ENCODE data around the gene SHPK. TPM values are rescaled to one million over a fixed set of nuclear protein-coding genes. Genes with fewer than 3 reads are reported as not detected.

SHPK gene
- total RNA-seq, 1 donor from 2014 or later = 22.1 TPM

GRCh38 chr17:3641717-3642486, 5.9 kb upstream of the SHPK start:
- TF ChIP-seq CTCF (conservative IDR thresholded peaks at IDR 0.05) = no peak
- Mint-ChIP-seq H3K27ac (no peak overlapping the region), H3K27me3 (no peaks in the 10 kb centered on the region), H3K4me3 (no peak overlapping the region), H3K36me3 (peaks cover 5% of the 10 kb centered on the region), H3K4me1 (ENCODE audit: unreplicated experiment) (peaks cover 16% of the 10 kb centered on the region), H3K9me3 (no peaks in the 10 kb centered on the region)
- no peak for DNase-seq (ENCODE audit: extremely low spot score, unreplicated experiment)

- no peak for DNase-seq (ENCODE audit: extremely low spot score, unreplicated experiment)
- H3K27me3 Mint-ChIP-seq = no peaks in the 10 kb centered on the region
- no peak overlapping the region for H3K27ac Mint-ChIP-seq
- TF ChIP-seq CTCF (conservative IDR thresholded peaks at IDR 0.05) = no peak
- no peak overlapping the region for H3K4me3 Mint-ChIP-seq
- H3K36me3 Mint-ChIP-seq = peaks cover 5% of the 10 kb centered on the region
- H3K9me3 Mint-ChIP-seq = no peaks in the 10 kb centered on the region
- H3K4me1 Mint-ChIP-seq (ENCODE audit: unreplicated experiment) = peaks cover 16% of the 10 kb centered on the region
Observed at GRCh38 chr17:3641014-3641413, 5.0 kb upstream of the SHPK start.

GRCh38 chr17:3639981-3640596, 4.0 kb upstream of the SHPK start:
- no peaks in the 10 kb centered on the region for H3K9me3 Mint-ChIP-seq
- peaks cover 5% of the 10 kb centered on the region for H3K36me3 Mint-ChIP-seq
- peak overlapping the region; percentile 71 for H3K27ac Mint-ChIP-seq
- TF ChIP-seq CTCF (conservative IDR thresholded peaks at IDR 0.05) = no peak
- H3K4me3 Mint-ChIP-seq = peak overlapping the region; percentile 77
- no peaks in the 10 kb centered on the region for H3K27me3 Mint-ChIP-seq
- peaks cover 16% of the 10 kb centered on the region for H3K4me1 Mint-ChIP-seq (ENCODE audit: unreplicated experiment)
- DNase-seq (ENCODE audit: extremely low spot score, unreplicated experiment) = no peak

- no peak for TF ChIP-seq CTCF (conservative IDR thresholded peaks at IDR 0.05)
- H3K36me3 Mint-ChIP-seq = peaks cover 5% of the 10 kb centered on the region
- H3K4me3 Mint-ChIP-seq = peak overlapping the region; percentile 98
- H3K27me3 Mint-ChIP-seq = no peaks in the 10 kb centered on the region
- H3K9me3 Mint-ChIP-seq = no peaks in the 10 kb centered on the region
- DNase-seq (ENCODE audit: extremely low spot score, unreplicated experiment) = no peak
- H3K4me1 Mint-ChIP-seq (ENCODE audit: unreplicated experiment) = peaks cover 25% of the 10 kb centered on the region
- H3K27ac Mint-ChIP-seq = peak overlapping the region; percentile 75
Observed at GRCh38 chr17:3636908-3637373, 891 bp upstream of the SHPK start.

- H3K27me3 Mint-ChIP-seq = no peaks in the 10 kb centered on the region
- peaks cover 25% of the 10 kb centered on the region for H3K4me1 Mint-ChIP-seq (ENCODE audit: unreplicated experiment)
- H3K27ac Mint-ChIP-seq = peak overlapping the region; percentile 86
- no peak for TF ChIP-seq CTCF (conservative IDR thresholded peaks at IDR 0.05)
- H3K4me3 Mint-ChIP-seq = peak overlapping the region; percentile 98
- H3K36me3 Mint-ChIP-seq = peaks cover 5% of the 10 kb centered on the region
- DNase-seq (ENCODE audit: extremely low spot score, unreplicated experiment) = no peak
- no peaks in the 10 kb centered on the region for H3K9me3 Mint-ChIP-seq
Observed at GRCh38 chr17:3635474-3636153, 436 bp downstream of the SHPK start.

All from type B pancreatic cell (in vitro differentiated cells).